Coronary artery (tissue), 2 donors: ENCODE data around the gene HOXB7.

ENCODE experiments used
- DNase-seq: peaks from one replicate; pipeline ENCODE4 v3.0.0-alpha.2; 2017; ENCODE audit warnings: low spot score
- H3K27ac ChIP-seq, 2 donors: fragments of 200-600 bp; sonication (generic); one replicate each; pipeline ENCODE4 v1.5.1; 2016 to 2019
- H3K4me3 ChIP-seq: fragments of 200-600 bp; sonication (generic); 2 replicates; pipeline ENCODE4 v1.5.1; 2016; ENCODE audit warnings: mild to moderate bottlenecking, moderate library complexity
- CTCF ChIP-seq: fragments of 200-600 bp; sonication (generic); IDR thresholded peaks from one replicate; pipeline ENCODE4 v1.5.1; 2019; ENCODE audit warnings: antibody characterized with exemption

Gene HOXB7

DNA sequence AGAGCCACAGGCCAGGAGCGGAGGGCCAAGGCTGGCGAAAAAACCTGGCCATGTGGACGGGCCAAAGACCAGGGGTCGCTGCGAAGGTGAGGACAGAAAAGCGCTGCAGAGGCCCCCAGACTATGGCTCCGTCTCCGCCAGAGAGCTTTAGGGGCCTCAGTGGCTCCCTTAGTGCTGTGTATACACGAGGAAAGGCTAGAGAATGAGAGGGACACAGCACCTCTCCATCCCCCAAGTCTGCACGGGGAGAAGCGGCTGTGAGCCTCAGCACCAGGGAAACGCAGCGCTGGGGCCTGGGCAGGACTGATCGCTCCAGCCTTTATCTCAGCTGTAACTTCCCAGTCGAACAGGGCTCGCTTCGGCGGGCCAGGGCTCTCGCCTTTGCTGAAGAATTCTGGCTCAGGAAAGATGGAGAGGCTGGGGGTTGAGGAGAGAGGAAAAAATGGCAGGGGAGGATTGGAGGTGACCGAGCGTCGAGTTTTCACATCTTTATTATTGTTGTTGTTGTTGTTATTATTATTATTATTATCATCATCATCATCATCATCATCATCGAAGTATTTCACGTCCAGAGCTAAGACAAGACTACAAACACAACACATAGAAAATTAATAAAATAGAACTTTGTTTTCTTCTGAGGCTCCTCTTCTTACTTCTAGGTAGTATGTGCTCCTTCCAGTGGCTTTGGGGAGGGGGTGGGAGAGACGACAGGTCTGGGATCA is 15.4 kb downstream of the HOXB7 start:
- Histone ChIP-seq H3K4me3 (no peak overlapping the region), H3K27ac (no peak overlapping the region)
- no peak for DNase-seq
- no peak for TF ChIP-seq CTCF

DNA sequence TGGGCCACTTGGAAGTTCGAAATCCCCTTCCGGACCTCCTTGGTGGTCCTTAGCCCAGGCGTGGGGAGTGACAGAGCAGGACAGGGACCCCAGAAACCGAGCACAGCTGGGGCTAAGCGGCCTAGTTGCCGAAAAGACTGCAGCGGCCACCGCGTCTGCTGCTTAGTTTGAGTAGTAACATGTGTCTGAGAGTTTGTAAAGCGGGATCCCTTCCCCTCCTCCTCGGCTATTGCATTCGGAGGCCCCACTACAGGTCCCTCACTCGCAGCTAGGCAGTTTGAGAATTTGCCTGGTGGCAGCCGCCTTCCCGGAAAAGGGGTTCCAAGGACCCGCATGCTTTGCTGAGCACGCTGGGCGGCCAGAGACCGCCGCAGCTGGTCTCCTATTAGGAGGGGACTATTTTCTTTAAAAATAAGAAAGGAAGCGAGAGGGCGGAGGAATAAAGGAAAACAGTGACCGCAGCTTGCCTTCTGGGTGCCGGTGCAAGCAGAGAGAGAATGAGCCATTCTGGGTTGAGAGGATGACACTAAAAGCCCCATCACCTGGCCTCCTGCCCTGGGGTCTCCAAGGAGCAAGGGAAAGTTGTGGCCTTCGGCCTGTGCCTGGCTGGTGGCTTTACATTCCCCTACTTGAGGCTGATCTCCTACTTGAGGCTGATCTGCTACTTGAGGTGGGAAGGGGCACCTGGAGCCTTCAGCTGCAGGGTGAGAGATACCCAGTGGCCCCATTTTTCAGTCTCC is 16.1 kb downstream of the HOXB7 start:
- Histone ChIP-seq H3K4me3 (no peak overlapping the region), H3K27ac (no peak overlapping the region)
- no peak for DNase-seq
- no peak for TF ChIP-seq CTCF

GRCh38 chr17:48593840-48594537 is 16.8 kb downstream of the HOXB7 start:
- peak overlapping the region in 1 of 2 donors; percentile 41 for H3K27ac ChIP-seq
- DNase-seq = no peak
- TF ChIP-seq CTCF = peak; percentile 83
- peak overlapping the region; percentile 60 for H3K4me3 ChIP-seq

DNA sequence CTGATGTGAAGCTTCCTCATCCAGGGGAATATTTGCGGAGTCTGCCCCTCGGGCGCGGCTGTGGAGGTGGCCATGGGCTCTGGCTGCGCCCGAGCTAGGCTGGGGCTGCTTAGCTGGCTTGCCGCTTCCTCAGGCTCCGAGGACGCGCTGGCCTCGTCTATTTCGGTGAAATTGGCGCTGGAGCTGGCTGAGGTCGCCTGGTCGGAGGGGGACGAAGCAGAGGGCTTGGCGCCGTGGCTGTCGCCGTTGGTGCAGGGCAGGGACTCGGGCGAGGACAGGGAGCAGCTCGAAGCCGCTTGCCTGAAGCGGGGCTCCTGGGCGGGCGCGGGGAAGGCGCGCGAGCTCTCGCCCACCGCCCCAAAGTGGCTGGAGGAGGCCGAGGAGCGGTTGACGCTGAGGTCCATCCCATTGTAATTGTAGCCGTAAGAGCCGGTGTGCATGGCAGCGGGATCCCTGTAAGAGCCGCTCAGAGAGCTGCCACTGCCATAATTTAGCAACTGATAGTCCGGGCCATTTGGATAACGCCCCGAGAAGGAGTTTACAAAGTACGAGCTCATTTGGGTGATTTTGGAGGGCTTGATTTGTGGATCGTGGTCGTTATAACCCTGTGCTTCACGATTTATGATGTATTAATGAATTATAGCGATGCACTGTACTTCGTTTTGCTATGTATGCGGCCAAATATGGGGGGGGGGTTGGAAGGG is 17.5 kb downstream of the HOXB7 start, which contains the start of gene HOXB5:
Gene HOXB5 (minus strand): TSS at position 654 of the 704 bp plus-strand sequence. CDS start 97 bp downstream, at position 557.
- Histone ChIP-seq H3K4me3 (peak within 1 kb of the TSS; percentile 60), H3K27ac (peak within 1 kb of the TSS in 1 of 2 donors; percentile 41)
- no peak for DNase-seq
- no peak for TF ChIP-seq CTCF

GRCh38 chr17:48592577-48592976 is 18.2 kb downstream of the HOXB7 start:
- Histone ChIP-seq H3K27ac (no peak overlapping the region), H3K4me3 (peak overlapping the region; percentile 60)

More at GRCh38 chr17:48592577-48592976, 18.2 kb downstream of the HOXB7 start:
- no peak for DNase-seq
- TF ChIP-seq CTCF = no peak
